Cardiac fibroblast (primary cell): ENCODE measurements around the gene ATF6.

Source experiments
- DNase-seq, 2 donors: peaks; one replicate each; pipeline versions ENCODE4 v3.0.0 to v3.0.0-alpha.2; 2010; ENCODE audit warnings: low read depth in 2 of 2
- H3K4me3 ChIP-seq, 2 donors: replicated peaks in 1 of 2; 1 replicate in 1 of 2; 2 replicates in 1 of 2; pipeline ENCODE4 v1.5.1; 2011; ENCODE audit warnings: low read depth in 2 of 2, low read length in 2 of 2, mild to moderate bottlenecking in 2 of 2, moderate library complexity in 1 of 2
- TF ChIP-seq, protein P1 (sequence below): IDR thresholded peaks from one replicate; pipeline ENCODE4 v1.5.1; 2011; ENCODE audit warnings: low read depth, mild to moderate bottlenecking, low read length, inconsistent platforms

Gene ATF6

DNA sequence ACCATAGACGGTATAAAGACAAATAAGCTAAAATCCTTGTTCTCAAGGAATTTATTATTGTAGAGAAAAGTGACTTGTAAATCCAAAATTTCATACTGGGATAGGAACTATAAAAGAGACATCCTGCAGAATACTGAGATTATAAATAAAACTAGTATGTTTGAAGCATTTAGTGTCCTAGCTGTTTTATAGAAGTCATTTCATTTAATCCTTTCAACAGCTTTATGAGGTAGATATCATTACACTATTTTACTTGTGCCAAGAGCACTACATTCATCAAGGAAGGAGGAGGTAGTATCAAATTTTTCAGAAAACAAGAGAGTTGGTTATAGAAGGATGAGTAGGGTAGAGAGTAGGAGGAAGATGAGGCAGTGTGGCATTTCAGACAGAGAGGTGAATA lies 119.6 kb downstream of the ATF6 start:
- no peak for DNase-seq
- TF ChIP-seq, protein P1, sequence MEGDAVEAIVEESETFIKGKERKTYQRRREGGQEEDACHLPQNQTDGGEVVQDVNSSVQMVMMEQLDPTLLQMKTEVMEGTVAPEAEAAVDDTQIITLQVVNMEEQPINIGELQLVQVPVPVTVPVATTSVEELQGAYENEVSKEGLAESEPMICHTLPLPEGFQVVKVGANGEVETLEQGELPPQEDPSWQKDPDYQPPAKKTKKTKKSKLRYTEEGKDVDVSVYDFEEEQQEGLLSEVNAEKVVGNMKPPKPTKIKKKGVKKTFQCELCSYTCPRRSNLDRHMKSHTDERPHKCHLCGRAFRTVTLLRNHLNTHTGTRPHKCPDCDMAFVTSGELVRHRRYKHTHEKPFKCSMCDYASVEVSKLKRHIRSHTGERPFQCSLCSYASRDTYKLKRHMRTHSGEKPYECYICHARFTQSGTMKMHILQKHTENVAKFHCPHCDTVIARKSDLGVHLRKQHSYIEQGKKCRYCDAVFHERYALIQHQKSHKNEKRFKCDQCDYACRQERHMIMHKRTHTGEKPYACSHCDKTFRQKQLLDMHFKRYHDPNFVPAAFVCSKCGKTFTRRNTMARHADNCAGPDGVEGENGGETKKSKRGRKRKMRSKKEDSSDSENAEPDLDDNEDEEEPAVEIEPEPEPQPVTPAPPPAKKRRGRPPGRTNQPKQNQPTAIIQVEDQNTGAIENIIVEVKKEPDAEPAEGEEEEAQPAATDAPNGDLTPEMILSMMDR, result no peak
- H3K4me3 ChIP-seq, result no peak overlapping the region

DNA sequence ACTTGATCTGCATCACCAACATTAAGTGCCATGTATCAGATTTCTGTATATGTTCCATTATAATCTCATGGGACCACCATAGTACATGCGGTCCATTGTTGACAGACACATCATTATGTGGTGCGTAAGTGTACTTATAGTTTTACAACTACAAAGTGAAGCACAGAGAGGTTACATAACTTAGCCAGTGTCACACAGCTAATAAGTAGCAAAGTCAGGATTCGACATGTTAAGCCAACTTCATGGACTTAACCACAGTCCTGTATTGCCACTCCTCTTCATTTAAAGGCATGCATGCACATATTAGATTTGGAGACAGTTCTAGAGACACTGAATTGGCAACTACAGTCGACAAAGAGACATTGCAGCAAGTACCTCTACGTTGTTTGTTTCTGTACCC lies 120.5 kb downstream of the ATF6 start:
- TF ChIP-seq, protein P1, result no peak

DNA sequence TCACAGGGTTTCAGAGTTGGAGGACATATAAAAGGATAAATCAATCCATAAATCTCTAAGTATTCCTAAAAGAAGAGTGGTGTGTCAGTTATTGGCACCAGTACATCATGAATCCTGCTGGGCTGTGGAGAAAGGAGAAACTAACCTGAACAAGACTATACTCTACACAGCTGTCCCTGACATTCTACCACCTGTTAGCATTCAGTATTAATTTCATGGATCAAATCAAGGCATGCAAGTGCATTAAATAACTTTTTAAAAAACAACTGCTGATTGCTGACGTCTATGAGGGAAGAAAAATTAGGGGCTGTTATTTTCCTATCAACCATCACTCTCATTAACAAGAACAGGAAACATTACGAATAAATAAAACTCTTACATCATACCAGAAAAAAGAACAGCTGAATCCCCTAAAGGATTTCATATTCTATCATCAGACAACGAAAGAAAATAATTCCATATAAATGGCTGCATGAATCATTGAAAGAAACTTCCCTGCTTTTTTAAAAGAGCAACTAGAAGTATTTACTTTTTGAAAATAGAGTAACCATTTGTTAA lies 121.7 kb downstream of the ATF6 start:
- DNase-seq, result peak; percentile 11 to 45
- TF ChIP-seq, protein P1, result no peak
- no peak overlapping the region for H3K4me3 ChIP-seq

More for the DNA sequence above, 120.5 kb downstream of the ATF6 start:
- DNase-seq, result no peak
- H3K4me3 ChIP-seq, result no peak overlapping the region

DNA sequence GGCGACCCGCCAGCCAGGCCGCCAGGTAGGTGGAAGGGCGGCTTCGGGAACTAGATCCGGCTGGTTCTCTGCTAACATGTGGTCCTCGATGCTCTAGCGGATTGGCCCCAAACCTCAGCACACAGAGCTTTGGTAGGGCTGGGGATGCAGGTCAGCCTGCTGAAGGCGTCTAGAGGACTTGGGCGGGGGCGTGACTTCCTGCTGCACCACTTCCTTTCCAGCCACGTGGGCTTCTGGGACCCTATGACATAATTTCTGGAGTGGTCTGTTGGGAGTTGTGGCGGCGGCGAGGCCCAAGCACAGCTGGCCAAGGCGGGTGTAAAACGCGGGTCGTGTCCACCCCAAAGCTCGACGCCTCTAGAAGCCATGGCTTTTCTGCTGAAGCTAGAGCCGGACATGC lies 124.5 kb downstream of the ATF6 start:
- DNase-seq, result no peak
- no peak overlapping the region for H3K4me3 ChIP-seq
- TF ChIP-seq, protein P1, result no peak

DNA sequence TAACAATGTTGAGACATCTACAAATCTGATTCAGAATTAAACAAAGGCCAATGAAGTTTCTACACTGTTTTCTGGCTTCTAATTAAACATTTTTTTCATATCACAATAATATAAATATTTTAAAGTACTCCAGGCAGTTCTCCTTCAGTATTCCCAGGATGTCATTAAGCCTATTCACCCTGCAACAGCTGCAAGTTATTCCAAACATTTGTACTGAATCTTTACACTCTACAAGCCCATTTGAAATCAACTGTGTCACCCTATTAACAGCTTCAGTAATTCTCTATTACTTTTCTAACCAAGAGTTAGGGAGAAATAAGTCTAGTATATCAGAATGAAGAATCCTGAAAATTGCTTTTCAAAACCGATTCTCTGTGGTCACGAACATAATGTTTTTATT lies 133.0 kb downstream of the ATF6 start:
- TF ChIP-seq, protein P1, result no peak
- no peak overlapping the region for H3K4me3 ChIP-seq
- no peak for DNase-seq

DNA sequence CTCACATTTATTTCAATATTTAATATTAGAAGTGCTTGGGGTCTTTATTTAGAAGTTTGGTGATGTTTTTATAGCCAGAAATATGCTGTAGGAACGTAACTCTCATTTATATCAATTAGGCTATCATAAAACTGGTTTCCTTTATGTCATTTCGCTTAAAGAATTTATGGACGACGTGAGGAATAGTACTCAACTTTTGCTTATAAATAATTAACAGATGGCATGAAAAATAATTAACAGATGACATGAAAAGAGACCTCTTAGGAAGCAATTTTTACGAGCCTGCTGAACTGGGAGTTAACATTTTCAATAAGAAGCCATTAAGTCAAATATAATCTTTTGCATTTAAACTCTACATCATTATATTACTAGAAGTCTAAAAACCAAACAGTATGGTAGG lies 134.0 kb downstream of the ATF6 start:
- no peak overlapping the region for H3K4me3 ChIP-seq
- TF ChIP-seq, protein P1, result no peak
- no peak for DNase-seq

GRCh38 chr1:161902182-161902581 lies 136.1 kb downstream of the ATF6 start:
- TF ChIP-seq, protein P1, result no peak
- H3K4me3 ChIP-seq, result no peak overlapping the region
- no peak for DNase-seq
